T-helper 2 cell treated with Interferon-gamma antibody and Interleukin-4, amounts not matched to agents 5 μg/mL and 100 μg/mL, for 36 hours (primary cell): ENCODE measurements around the gene FHOD3.

Experiments
- DNase-seq: peaks from one replicate; pipeline ENCODE4 v3.0.0; 2021; ENCODE audit warnings: low spot score
- H3K27ac Mint-ChIP-seq: one replicate; pipeline ENCODE4 v1.8.0; 2021; ENCODE audit warnings: mild to moderate bottlenecking, mixed read lengths
- H3K27me3 Mint-ChIP-seq: one replicate; pipeline ENCODE4 v1.8.0; 2021; ENCODE audit warnings: low read depth, mixed read lengths
- H3K36me3 Mint-ChIP-seq: one replicate; pipeline ENCODE4 v1.8.0; 2021; ENCODE audit warnings: low read depth, mixed read lengths
- H3K4me1 Mint-ChIP-seq: one replicate; pipeline ENCODE4 v1.8.0; 2021; ENCODE audit warnings: low read depth, mixed read lengths
- H3K4me3 Mint-ChIP-seq: one replicate; pipeline ENCODE4 v1.8.0; 2022; ENCODE audit warnings: mild to moderate bottlenecking, moderate library complexity, mixed read lengths
- H3K9me3 Mint-ChIP-seq: one replicate; pipeline ENCODE4 v1.8.0; 2021; ENCODE audit warnings: mixed read lengths

FHOD3 gene

DNA sequence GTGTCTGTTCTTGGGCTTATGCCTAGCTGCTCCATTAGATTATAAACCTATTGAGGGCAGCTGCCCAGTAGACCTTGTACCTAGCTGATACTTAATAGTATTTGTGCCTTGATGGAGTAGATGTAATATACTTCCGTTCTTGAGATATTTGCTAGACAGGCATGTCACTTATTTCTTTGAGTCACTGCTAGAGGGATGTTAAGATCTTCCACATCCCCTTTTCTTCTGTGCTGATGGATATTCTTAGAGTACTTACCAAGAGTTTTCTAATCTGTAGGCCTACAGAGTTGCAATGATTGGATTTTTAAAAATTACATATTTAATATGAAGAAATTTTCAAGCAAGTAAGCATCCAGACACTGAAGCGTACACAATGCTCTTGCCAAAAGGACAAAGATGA is 304.6 kb downstream of the FHOD3 start:
- H3K9me3 Mint-ChIP-seq: no peaks in the 10 kb centered on the region
- no peaks in the 10 kb centered on the region for H3K27me3 Mint-ChIP-seq
- no peak for DNase-seq
- H3K4me3 Mint-ChIP-seq: no peak overlapping the region
- peaks cover 3% of the 10 kb centered on the region for H3K4me1 Mint-ChIP-seq
- no peaks in the 10 kb centered on the region for H3K36me3 Mint-ChIP-seq
- H3K27ac Mint-ChIP-seq: no peak overlapping the region

DNA sequence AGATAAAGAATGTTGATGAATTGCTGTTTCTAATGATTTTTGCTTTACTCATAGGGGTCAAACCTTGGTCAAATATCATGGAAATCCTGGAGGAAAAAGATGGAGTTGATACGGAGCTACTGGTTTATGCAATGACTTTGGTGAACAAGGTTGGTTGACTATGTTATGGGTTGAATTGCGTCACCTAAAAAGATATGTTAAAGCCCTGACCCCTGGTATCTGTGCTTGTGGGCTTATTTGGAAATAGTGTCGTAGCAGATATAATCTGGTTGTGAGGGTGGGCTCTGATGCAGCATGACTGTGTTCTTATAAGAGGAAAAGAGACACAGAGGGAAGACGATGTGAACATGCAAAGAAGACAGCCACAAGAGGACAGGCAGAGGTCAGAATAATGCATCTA is 305.1 kb downstream of the FHOD3 start:
- H3K36me3 Mint-ChIP-seq: no peaks in the 10 kb centered on the region
- H3K9me3 Mint-ChIP-seq: no peaks in the 10 kb centered on the region

DNA sequence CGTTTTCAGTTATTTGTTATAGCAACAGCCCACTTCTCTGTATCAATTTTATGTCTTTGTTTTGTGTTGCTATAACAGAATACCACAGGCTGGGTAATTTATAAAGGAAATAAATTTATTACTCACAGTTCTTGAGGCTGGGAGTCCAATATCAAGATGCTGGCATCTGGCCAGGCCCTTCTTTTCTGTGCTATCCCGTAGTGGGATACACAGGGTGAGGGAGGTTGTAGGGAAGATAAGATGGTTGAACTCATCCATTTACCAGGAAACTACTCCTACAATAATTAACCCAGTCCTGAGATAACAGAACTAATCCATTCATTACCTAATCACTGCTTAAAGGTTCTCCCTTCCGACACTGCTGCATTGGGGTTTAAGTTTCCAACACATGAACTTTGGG is 310.6 kb downstream of the FHOD3 start:
- DNase-seq: no peak
- H3K27me3 Mint-ChIP-seq: peaks cover 2% of the 10 kb centered on the region
- no peak overlapping the region for H3K4me3 Mint-ChIP-seq
- H3K4me1 Mint-ChIP-seq: no peaks in the 10 kb centered on the region
- H3K36me3 Mint-ChIP-seq: no peaks in the 10 kb centered on the region
- H3K27ac Mint-ChIP-seq: no peak overlapping the region
- no peaks in the 10 kb centered on the region for H3K9me3 Mint-ChIP-seq

More for the DNA sequence above, 305.1 kb downstream of the FHOD3 start:
- DNase-seq: no peak
- H3K27me3 Mint-ChIP-seq: no peaks in the 10 kb centered on the region
- peaks cover 3% of the 10 kb centered on the region for H3K4me1 Mint-ChIP-seq
- no peak overlapping the region for H3K4me3 Mint-ChIP-seq
- H3K27ac Mint-ChIP-seq: no peak overlapping the region

DNA sequence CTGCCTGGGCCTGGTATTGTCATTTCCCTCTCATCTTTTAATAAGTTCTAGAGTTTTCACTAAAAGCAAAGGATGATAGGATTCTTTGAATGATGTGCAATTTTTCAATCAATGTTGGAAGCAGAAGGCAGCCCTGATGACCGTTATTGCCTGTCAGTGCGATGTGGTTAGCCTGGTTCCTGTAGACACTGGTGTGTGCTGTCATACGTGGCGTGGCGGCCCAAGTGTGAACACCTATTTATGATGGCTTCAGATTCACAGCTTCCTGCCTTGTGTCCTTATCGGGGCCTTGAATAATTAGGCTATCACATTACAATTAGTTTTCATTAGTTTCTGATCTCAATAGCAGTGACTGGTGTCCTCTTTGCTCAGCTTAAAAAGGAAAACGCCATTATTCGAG is 312.7 kb downstream of the FHOD3 start:
- Mint-ChIP-seq H3K9me3 (no peaks in the 10 kb centered on the region), H3K27ac (no peak overlapping the region)

DNA sequence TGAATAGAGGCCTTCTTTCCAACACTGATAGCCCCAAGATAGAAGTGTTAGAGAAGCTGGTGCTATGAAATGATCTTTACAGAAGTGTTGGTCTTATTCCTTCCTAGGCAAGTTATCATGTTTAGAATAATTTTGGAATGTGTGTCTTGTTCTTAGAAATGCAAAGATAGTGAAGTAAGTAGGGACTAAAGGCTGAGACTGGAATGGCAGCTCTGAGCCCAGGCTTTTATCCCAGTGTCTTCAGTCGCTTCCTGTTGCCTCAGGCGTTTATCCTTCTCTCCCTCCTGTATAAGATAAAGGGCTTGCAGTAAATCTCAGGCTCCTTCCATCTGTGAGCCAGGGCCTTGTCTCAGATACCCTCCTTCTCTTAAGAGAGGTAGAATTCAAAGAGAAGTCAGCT is 313.1 kb downstream of the FHOD3 start:
- Mint-ChIP-seq H3K4me1 (no peaks in the 10 kb centered on the region), H3K36me3 (no peaks in the 10 kb centered on the region), H3K27me3 (peaks cover 2% of the 10 kb centered on the region), H3K27ac (no peak overlapping the region), H3K4me3 (no peak overlapping the region), H3K9me3 (no peaks in the 10 kb centered on the region)
- no peak for DNase-seq

More for the DNA sequence above, 312.7 kb downstream of the FHOD3 start:
- Mint-ChIP-seq H3K27me3 (peaks cover 2% of the 10 kb centered on the region), H3K36me3 (no peaks in the 10 kb centered on the region), H3K4me3 (no peak overlapping the region), H3K4me1 (no peaks in the 10 kb centered on the region)
- DNase-seq: no peak

DNA sequence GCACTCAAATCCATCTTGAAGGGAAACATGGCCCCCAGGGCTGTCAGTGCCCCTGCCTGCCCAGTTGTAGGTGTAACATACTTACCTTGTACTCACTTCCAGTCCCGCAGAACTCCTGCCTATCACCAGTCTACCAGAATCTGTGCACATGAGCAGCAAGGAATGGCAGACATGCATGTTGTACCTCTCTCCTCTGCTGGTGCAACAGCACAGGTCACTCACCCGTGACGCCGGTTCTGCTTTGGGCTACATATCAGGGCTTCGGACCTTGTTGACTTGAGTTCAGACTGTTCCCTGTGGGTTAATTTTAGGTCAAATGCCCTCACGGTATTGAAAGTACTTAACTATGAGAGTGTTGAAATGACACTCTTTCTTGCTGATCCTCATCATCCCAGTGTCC is 315.6 kb downstream of the FHOD3 start:
- no peak overlapping the region for H3K4me3 Mint-ChIP-seq
- no peaks in the 10 kb centered on the region for H3K36me3 Mint-ChIP-seq
- no peaks in the 10 kb centered on the region for H3K4me1 Mint-ChIP-seq
- H3K27ac Mint-ChIP-seq: no peak overlapping the region
- peaks cover 2% of the 10 kb centered on the region for H3K27me3 Mint-ChIP-seq
- H3K9me3 Mint-ChIP-seq: no peaks in the 10 kb centered on the region
- no peak for DNase-seq

DNA sequence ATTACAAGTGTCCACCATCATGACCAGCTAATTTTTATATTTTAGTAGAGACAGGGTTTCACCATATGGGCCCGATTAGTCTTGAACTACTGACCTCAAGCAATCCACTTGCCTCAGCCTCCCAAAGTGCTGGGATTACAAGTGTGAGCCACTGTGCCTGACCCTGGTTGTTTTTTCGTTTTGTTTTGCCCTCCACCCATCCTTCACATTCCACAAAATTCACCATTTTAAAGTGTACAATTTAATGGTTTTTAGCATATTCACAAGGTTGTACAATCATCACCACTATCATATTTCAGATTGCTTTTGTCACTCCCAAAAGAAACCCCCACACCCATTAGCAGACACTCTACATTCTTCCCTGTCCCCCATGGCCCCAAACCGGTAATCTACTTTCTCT is 316.3 kb downstream of the FHOD3 start:
- Mint-ChIP-seq H3K27me3 (no peaks in the 10 kb centered on the region), H3K36me3 (no peaks in the 10 kb centered on the region), H3K27ac (no peak overlapping the region), H3K9me3 (no peaks in the 10 kb centered on the region), H3K4me3 (no peak overlapping the region), H3K4me1 (no peaks in the 10 kb centered on the region)
- DNase-seq: no peak

DNA sequence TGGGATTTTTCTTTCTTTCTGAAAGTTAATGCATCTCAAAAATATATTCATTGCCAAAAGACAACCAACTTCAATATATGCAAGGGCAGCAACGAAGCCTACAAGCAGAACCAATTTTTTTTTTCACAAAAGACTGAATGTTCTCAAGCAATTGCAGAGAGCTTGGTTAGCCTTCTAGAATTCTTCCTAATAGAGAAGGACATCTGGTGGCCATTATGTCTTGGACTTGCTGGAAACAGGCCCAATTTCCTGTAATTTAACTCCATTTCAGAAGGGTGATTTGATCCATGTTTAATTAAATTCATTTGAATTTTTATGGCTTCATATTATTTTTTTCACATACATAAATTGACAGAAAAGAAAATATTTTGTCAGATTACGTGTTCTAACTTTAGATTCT is 323.3 kb downstream of the FHOD3 start:
- Mint-ChIP-seq H3K9me3 (no peaks in the 10 kb centered on the region), H3K27ac (no peak overlapping the region), H3K27me3 (no peaks in the 10 kb centered on the region), H3K4me3 (no peak overlapping the region), H3K4me1 (no peaks in the 10 kb centered on the region), H3K36me3 (no peaks in the 10 kb centered on the region)
- DNase-seq: no peak

DNA sequence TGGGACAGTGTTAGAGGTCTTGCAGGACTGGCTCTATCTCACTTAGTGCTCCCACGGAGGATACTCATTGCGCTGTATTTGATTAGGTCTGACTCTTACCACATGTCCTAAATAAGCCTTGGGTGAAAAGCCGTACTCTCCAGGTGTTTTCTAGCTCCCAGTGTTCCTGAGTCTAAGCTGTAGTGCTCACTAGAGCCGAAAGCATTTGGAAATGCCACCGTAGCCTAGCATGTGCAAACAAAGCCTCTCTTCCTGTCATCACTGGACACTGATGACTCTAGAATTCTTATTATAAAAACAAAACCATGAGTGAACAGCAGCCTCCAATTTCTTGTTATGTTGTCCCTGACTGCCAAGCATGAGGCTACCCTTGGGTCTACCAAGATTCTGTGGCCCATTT is 325.1 kb downstream of the FHOD3 start:
- Mint-ChIP-seq H3K4me3 (no peak overlapping the region), H3K27ac (no peak overlapping the region), H3K4me1 (no peaks in the 10 kb centered on the region), H3K36me3 (no peaks in the 10 kb centered on the region), H3K9me3 (no peaks in the 10 kb centered on the region), H3K27me3 (no peaks in the 10 kb centered on the region)
- no peak for DNase-seq

DNA sequence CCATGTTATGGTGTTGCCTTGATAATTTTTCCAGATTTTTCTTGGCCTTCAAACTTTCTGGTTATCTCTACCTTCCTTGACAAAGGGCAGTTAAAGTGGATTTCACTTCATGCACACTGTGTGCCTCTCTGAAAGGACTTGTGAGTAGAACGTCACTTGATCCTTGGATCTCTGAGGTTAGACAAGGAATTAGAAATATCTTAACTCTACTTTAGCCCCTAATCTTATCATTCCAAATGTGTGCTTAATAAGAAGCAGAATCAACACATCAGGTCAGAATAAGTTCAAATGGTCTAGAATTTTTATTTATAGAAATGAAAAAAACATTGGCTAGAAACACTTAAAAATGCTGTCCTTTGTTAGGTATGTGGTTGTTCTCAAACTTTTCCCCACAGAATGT is 325.6 kb downstream of the FHOD3 start:
- H3K36me3 Mint-ChIP-seq: no peaks in the 10 kb centered on the region
- H3K9me3 Mint-ChIP-seq: no peaks in the 10 kb centered on the region
- no peak overlapping the region for H3K27ac Mint-ChIP-seq
- H3K4me1 Mint-ChIP-seq: no peaks in the 10 kb centered on the region
- H3K4me3 Mint-ChIP-seq: no peak overlapping the region
- H3K27me3 Mint-ChIP-seq: no peaks in the 10 kb centered on the region
- no peak for DNase-seq

DNA sequence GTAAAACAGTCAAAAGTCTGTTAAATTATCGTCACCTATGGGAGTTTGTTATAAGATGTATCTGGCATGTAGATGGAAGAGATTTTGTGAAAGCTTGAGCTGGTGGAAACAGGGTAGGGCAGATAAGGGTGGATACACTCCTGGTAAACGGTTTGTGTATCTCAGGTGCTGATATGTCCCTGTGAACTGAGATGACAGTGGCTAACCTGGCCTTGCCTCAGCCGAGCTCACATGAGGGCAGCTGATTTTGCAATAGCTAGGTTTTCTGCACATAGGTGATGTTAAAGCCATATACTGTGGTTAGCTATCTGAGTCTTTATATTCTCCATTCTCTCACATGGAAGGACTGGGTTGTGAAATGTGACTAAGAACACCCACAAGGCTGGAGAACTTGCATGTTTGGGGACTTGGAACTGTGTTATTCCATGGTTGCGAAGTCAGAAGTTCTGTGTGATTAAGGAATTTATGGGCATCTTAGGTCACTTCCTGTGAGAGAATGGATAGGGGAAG is 326.2 kb downstream of the FHOD3 start:
- no peak overlapping the region for H3K27ac Mint-ChIP-seq
- no peaks in the 10 kb centered on the region for H3K4me1 Mint-ChIP-seq
- no peaks in the 10 kb centered on the region for H3K27me3 Mint-ChIP-seq
- DNase-seq: no peak
- no peaks in the 10 kb centered on the region for H3K9me3 Mint-ChIP-seq
- H3K36me3 Mint-ChIP-seq: no peaks in the 10 kb centered on the region
- no peak overlapping the region for H3K4me3 Mint-ChIP-seq

DNA sequence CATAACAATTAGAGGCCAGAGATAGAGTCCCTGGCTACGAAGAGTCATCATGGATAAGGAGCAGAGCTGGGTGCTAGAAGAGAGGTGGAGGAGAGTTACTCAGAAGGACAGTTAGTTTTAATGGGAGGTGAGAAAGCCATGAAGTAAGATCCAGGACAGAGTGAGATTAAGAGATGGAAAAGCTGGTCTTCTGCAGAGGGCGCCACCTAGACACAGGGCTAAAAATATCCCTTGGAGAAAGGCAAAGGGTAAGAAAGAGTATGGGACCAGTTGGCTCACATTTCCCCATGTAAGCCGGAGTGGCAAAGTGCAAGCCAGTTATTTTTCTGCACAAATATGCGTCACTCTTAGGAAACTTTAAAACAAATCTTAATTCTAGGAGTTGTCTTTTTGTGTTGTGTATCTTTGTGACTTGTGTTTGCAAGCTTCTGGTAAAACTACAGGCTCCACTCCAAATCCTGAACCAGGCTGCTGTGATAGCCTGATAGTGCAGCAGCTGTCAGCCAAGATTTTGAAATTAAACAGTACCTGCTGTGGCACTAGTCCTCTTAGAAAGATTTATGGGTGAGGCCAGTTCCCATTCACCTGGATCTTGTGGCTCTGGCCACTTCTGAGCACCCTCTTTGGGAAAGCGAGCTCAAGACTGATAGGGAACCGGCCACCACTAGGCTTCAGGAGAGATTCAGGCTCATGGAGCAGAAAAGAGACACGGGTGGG is 327.1 kb downstream of the FHOD3 start:
- Mint-ChIP-seq H3K27ac (no peak overlapping the region), H3K27me3 (no peaks in the 10 kb centered on the region), H3K9me3 (no peaks in the 10 kb centered on the region), H3K4me1 (no peaks in the 10 kb centered on the region), H3K4me3 (no peak overlapping the region), H3K36me3 (no peaks in the 10 kb centered on the region)
- no peak for DNase-seq

DNA sequence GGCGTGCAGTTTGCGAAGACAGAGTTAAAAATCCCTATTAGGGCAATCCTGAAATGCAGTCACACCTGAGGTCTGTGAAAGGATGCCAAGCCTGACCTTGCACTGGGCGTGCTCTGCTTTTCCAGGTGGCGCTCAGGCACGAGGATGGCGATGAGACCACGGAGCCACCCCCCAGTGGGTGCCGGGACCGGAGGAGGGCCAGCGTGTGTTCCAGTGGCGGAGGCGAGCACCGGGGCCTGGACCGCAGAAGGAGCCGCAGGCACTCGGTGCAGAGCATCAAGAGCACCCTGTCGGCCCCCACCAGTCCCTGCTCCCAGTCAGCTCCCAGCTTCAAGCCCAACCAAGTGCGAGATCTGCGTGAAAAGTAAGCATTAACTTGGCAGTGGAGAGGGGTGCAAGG is 327.9 kb downstream of the FHOD3 start:
- no peaks in the 10 kb centered on the region for H3K27me3 Mint-ChIP-seq
- DNase-seq: no peak
- no peak overlapping the region for H3K4me3 Mint-ChIP-seq
- no peaks in the 10 kb centered on the region for H3K4me1 Mint-ChIP-seq
- H3K9me3 Mint-ChIP-seq: no peaks in the 10 kb centered on the region
- no peaks in the 10 kb centered on the region for H3K36me3 Mint-ChIP-seq
- H3K27ac Mint-ChIP-seq: no peak overlapping the region

DNA sequence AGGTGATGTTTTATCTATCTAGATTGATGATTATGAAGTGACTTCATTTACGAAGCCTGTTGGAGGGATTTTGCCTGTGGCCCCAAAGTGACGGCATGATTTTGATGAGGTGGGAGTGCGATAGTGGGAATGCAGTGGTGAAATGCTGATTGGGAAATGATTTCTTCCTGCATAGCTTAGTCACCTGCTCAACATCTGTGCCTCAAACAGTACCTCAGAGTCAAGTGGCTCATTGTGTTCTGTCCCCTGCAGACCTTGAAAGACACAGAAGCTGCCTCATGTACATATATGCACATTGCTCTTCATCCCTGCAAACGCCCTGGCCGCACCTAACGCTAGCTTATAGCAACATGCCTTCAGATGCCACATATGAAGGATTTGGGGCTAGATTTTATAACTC is 330.1 kb downstream of the FHOD3 start:
- Mint-ChIP-seq H3K4me1 (no peaks in the 10 kb centered on the region), H3K27ac (no peak overlapping the region), H3K4me3 (no peak overlapping the region), H3K36me3 (no peaks in the 10 kb centered on the region), H3K27me3 (peaks cover 3% of the 10 kb centered on the region), H3K9me3 (no peaks in the 10 kb centered on the region)
- DNase-seq: no peak
